Measurements from ENCODE around the gene LGALS1.

DNA sequence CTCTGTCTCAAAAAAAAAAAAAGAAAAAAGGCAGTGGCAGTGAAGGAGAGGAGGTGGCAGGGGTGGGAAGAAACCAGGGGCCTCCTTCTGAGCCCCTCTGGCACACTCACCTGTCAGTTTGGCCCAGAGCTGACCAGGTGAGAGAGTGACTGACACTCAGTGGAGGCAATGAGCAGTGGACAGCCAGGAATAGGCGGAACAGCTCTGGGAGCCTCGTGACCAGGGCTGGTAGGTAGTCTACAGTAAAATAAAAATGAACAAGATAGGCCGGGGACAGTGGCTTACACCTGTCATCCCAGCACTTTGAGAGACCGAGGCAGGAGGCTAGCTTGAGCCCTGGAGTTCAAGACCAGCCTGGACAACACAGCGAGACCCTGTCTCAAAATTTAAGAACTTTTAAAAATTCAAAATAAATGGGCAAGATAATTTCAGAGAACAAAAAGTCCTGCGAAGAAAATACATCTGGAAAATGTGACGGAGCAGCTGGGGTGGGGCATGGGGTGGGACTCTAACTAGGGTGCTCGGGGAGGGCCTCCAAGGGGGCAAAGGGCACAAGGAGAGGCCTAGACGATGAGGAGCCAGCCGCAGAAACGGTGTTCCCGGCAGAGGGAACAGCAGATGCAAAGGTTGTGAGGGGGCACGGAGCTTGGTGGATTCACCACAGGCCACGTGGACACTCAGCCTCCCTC lies 20.7 kb upstream of the LGALS1 start:
- TF ChIP-seq, protein P1, sequence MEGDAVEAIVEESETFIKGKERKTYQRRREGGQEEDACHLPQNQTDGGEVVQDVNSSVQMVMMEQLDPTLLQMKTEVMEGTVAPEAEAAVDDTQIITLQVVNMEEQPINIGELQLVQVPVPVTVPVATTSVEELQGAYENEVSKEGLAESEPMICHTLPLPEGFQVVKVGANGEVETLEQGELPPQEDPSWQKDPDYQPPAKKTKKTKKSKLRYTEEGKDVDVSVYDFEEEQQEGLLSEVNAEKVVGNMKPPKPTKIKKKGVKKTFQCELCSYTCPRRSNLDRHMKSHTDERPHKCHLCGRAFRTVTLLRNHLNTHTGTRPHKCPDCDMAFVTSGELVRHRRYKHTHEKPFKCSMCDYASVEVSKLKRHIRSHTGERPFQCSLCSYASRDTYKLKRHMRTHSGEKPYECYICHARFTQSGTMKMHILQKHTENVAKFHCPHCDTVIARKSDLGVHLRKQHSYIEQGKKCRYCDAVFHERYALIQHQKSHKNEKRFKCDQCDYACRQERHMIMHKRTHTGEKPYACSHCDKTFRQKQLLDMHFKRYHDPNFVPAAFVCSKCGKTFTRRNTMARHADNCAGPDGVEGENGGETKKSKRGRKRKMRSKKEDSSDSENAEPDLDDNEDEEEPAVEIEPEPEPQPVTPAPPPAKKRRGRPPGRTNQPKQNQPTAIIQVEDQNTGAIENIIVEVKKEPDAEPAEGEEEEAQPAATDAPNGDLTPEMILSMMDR (IDR thresholded peaks at IDR 0.05; ENCODE audit: low read length) = no peak
- TF ChIP-seq EZH2 (optimal IDR thresholded peaks at IDR 0.05; ENCODE audit: low read depth, low read length) (no peak), EZH2phosphoT487 (IDR thresholded peaks at IDR 0.05; ENCODE audit: low read length) (no peak)

Measured in MM.1S (cell line).